Karpas-422 (cell line): ENCODE measurements around the gene ACTR10. TPM values are rescaled to one million over a fixed set of nuclear protein-coding genes. Genes with fewer than 3 reads are reported as not detected.

Source experiments
- DNase-seq: peaks from one replicate; pipeline ENCODE4 v3.0.0-alpha.2; 2015
- H2AFZ ChIP-seq: fragments of 200-600 bp; sonication (generic); 2 replicates; pipeline ENCODE4 v1.6.1; 2014; ENCODE audit warnings: antibody characterized with exemption, low read length, mixed read lengths
- H3K27ac ChIP-seq: fragments of 200-600 bp; sonication (generic); 2 replicates; pipeline ENCODE4 v1.5.1; 2014; ENCODE audit warnings: mild to moderate bottlenecking, low read length, moderate library complexity
- H3K27me3 ChIP-seq: fragments of 200-600 bp; sonication (generic); 2 replicates; pipeline ENCODE4 v1.6.1; 2014; ENCODE audit warnings: low read length, mixed read lengths
- H3K36me3 ChIP-seq: fragments of 200-600 bp; sonication (generic); 2 replicates; pipeline ENCODE4 v1.6.1; 2014; ENCODE audit warnings: low read length, mixed read lengths; ENCODE audit not compliant: insufficient read depth
- H3K4me1 ChIP-seq: fragments of 200-600 bp; sonication (generic); 2 replicates; pipeline ENCODE4 v1.6.1; 2014; ENCODE audit warnings: mild to moderate bottlenecking, low read length, mixed read lengths
- H3K4me2 ChIP-seq: fragments of 200-600 bp; sonication (generic); 2 replicates; pipeline ENCODE4 v1.6.1; 2014; ENCODE audit warnings: low read length, low read depth, mild to moderate bottlenecking; ENCODE audit not compliant: poor library complexity, severe bottlenecking
- H3K4me3 ChIP-seq: fragments of 200-600 bp; sonication (generic); 2 replicates; pipeline ENCODE4 v1.5.1; 2014; ENCODE audit warnings: mild to moderate bottlenecking, antibody characterized with exemption, low read length, mixed read lengths
- H3K79me2 ChIP-seq: fragments of 200-600 bp; sonication (generic); 2 replicates; pipeline ENCODE4 v1.6.1; 2014; ENCODE audit warnings: mild to moderate bottlenecking, low read length, mixed read lengths
- H3K9ac ChIP-seq: fragments of 200-600 bp; sonication (generic); 2 replicates; pipeline ENCODE4 v1.6.0; 2014; ENCODE audit warnings: low read length
- H3K9me2 ChIP-seq: fragments of 200-600 bp; sonication (generic), shearing (Covaris generic); replicated peaks from 2 replicates; pipeline ENCODE4 v1.6.0; 2014; ENCODE audit warnings: mild to moderate bottlenecking, low read length, moderate library complexity; ENCODE audit not compliant: insufficient read depth
- H3K9me3 ChIP-seq: fragments of 300-700, 200-600 bp; sonication (generic); 2 replicates; pipeline ENCODE4 v1.6.1; 2014; ENCODE audit warnings: low read length, mixed read lengths
- H4K20me1 ChIP-seq: fragments of 200-600 bp; sonication (generic); 2 replicates; pipeline ENCODE4 v1.6.1; 2014; ENCODE audit warnings: mild to moderate bottlenecking, antibody characterized with exemption, low read length, low read depth; ENCODE audit not compliant: insufficient read depth
- small RNA-seq: library from RNA; depleted of rRNA; stranded (forward); fragments of <200 nt; gene quantifications from one replicate; pipeline ENCODE3, GENCODE V24; 2014
- total RNA-seq: library from RNA; depleted of rRNA; stranded (reverse); fragments of >200 nt; shearing (Covaris generic); gene quantifications from 2 replicates; pipeline ENCODE4 v1.2.3, GENCODE V29; 2014; ENCODE audit warnings: low replicate concordance; rRNA removed

ACTR10 gene
- total RNA-seq, 1 experiment from 2014 or later = 153 TPM

GRCh38 chr14:58280954-58281787 is 81.2 kb downstream of the ACTR10 start:
- no peak for DNase-seq
- peaks cover 9% of the 10 kb centered on the region for H3K4me1 ChIP-seq
- H4K20me1 ChIP-seq = peaks cover 13% of the 10 kb centered on the region; the same call in 1 of the 2 replicates
- H3K4me3 ChIP-seq = no peak overlapping the region
- H3K9ac ChIP-seq = no peak overlapping the region
- peaks cover 82% of the 10 kb centered on the region; the same call in 1 of the 2 replicates for H3K36me3 ChIP-seq
- no peaks in the 10 kb centered on the region for H3K27me3 ChIP-seq
- no peak overlapping the region for H2AFZ ChIP-seq
- no peaks in the 10 kb centered on the region for H3K9me2 ChIP-seq
- H3K4me2 ChIP-seq = no peak overlapping the region
- no peak overlapping the region for H3K27ac ChIP-seq
- H3K9me3 ChIP-seq = no peaks in the 10 kb centered on the region
- peaks cover 100% of the 10 kb centered on the region for H3K79me2 ChIP-seq

- Histone ChIP-seq H3K4me3 (no peak overlapping the region), H3K9me2 (no peaks in the 10 kb centered on the region), H3K79me2 (peaks cover 99% of the 10 kb centered on the region), H3K36me3 (peaks cover 82% of the 10 kb centered on the region; the same call in 1 of the 2 replicates), H2AFZ (no peak overlapping the region), H4K20me1 (peaks cover 13% of the 10 kb centered on the region; the same call in 1 of the 2 replicates), H3K4me2 (no peak overlapping the region), H3K9ac (no peak overlapping the region), H3K9me3 (no peaks in the 10 kb centered on the region), H3K27me3 (no peaks in the 10 kb centered on the region), H3K4me1 (peaks cover 3% of the 10 kb centered on the region; the same call in 1 of the 2 replicates), H3K27ac (no peak overlapping the region)
- DNase-seq = no peak
Observed at GRCh38 chr14:58281969-58282368, 82.0 kb downstream of the ACTR10 start.

GRCh38 chr14:58282925-58283593 is 83.1 kb downstream of the ACTR10 start:
- Histone ChIP-seq H4K20me1 (peaks cover 15% of the 10 kb centered on the region; the same call in 1 of the 2 replicates), H3K27ac (no peak overlapping the region), H3K4me1 (peaks cover 3% of the 10 kb centered on the region; the same call in 1 of the 2 replicates), H3K27me3 (no peaks in the 10 kb centered on the region), H3K9me2 (no peaks in the 10 kb centered on the region), H3K79me2 (peaks cover 99% of the 10 kb centered on the region), H3K4me2 (no peak overlapping the region), H3K4me3 (no peak overlapping the region), H3K9ac (no peak overlapping the region), H2AFZ (no peak overlapping the region), H3K36me3 (peaks cover 88% of the 10 kb centered on the region; the same call in 1 of the 2 replicates), H3K9me3 (no peaks in the 10 kb centered on the region)
- DNase-seq = no peak

- no peak overlapping the region for H2AFZ ChIP-seq
- H3K27me3 ChIP-seq = no peaks in the 10 kb centered on the region
- peaks cover 99% of the 10 kb centered on the region for H3K79me2 ChIP-seq
- peaks cover 90% of the 10 kb centered on the region; the same call in 1 of the 2 replicates for H3K36me3 ChIP-seq
- peaks cover 13% of the 10 kb centered on the region; the same call in 1 of the 2 replicates for H4K20me1 ChIP-seq
- H3K27ac ChIP-seq = no peak overlapping the region
- DNase-seq = no peak
- peaks cover 3% of the 10 kb centered on the region; the same call in 1 of the 2 replicates for H3K4me1 ChIP-seq
- no peak overlapping the region for H3K4me2 ChIP-seq
- no peaks in the 10 kb centered on the region for H3K9me3 ChIP-seq
- no peak overlapping the region for H3K4me3 ChIP-seq
- no peak overlapping the region for H3K9ac ChIP-seq
- H3K9me2 ChIP-seq = no peaks in the 10 kb centered on the region
Observed at GRCh38 chr14:58283730-58284129, 83.8 kb downstream of the ACTR10 start.

GRCh38 chr14:58285132-58285531 is 85.2 kb downstream of the ACTR10 start:
- no peak overlapping the region for H3K27ac ChIP-seq
- H3K27me3 ChIP-seq = no peaks in the 10 kb centered on the region
- H3K36me3 ChIP-seq = peaks cover 93% of the 10 kb centered on the region; the same call in 1 of the 2 replicates
- no peak overlapping the region for H3K4me3 ChIP-seq
- no peaks in the 10 kb centered on the region for H3K9me2 ChIP-seq
- H4K20me1 ChIP-seq = peaks cover 13% of the 10 kb centered on the region; the same call in 1 of the 2 replicates
- no peak overlapping the region for H2AFZ ChIP-seq
- H3K9ac ChIP-seq = no peak overlapping the region
- H3K79me2 ChIP-seq = peaks cover 99% of the 10 kb centered on the region
- H3K4me1 ChIP-seq = peaks cover 3% of the 10 kb centered on the region; the same call in 1 of the 2 replicates
- DNase-seq = no peak
- H3K4me2 ChIP-seq = no peak overlapping the region
- H3K9me3 ChIP-seq = no peaks in the 10 kb centered on the region

Small RNAs within 50 kb of the gene (small RNA-seq; reads per million reads assigned to genes)
- gene RN7SL598P = not detected

Other genes with a start within 250 kb of the ACTR10 start
- gene ARMH4, start 47.9 kb upstream of the ACTR10 start, total RNA-seq = 0.07 and 0.75 TPM in 2 replicates
- gene PSMA3, start 44.7 kb downstream of the ACTR10 start, total RNA-seq = 121 and 169 TPM in 2 replicates
- gene ARID4A, start 98.4 kb downstream of the ACTR10 start, total RNA-seq = 36.3 and 37.9 TPM in 2 replicates
- 1.8 TPM in 1 of 2 replicates, not detected in the other for gene TOMM20L, start 195.8 kb downstream of the ACTR10 start, total RNA-seq
- gene TIMM9, start 227.4 kb downstream of the ACTR10 start, total RNA-seq = 51.3 and 71.7 TPM in 2 replicates
- gene KIAA0586, start 227.6 kb downstream of the ACTR10 start, total RNA-seq = 31.4 and 42.3 TPM in 2 replicates